HG03066 (cell line): ENCODE results near the gene MXRA8.
"Not testable (repeated sequence)": the region's sequence is repeated elsewhere in the genome, so short reads cannot be mapped to it uniquely, and the experiment has no call there.

Source experiments
- ATAC-seq: cut with Tn5 transposase; IDR thresholded peaks from one replicate; pipeline ENCODE4 v1.9.1; 2021; ENCODE audit warnings: low read depth; ENCODE audit not compliant: unreplicated experiment

Gene MXRA8

DNA sequence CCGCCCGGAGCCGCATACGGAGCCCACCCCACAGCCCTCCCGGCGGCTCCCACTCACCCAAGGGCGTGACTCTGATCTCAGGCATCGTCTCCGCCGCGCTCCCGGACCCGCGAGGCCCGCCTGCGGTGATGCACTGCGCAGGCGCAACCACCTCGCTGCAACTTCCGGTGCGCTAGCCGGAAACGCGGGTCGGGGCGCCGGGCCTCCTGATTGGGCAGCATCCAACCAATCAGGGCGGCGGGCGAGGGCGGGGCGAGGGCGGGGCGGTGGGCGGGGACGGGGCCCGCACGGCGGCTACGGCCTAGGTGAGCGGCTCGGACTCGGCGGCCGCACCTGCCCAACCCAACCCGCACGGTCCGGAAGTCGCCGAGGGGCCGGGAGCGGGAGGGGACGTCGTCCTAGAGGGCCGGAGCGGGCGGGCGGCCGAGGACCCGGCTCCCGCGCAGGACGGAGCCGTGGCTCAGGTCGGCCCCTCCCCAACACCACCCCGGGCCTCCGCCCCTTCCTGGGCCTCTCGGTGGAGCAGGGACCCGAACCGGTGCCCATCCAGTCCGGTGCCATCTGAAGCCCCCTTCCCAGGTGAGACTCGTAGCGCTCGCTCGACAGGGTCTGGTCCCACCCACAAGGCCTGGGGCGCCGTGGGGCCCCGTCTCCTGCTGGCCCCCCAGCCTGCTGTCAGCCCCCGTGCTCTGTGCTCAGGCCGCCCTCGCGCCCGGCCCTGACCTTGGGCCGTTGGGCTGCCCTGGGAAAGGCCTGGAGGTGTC, 33.6 kb downstream of the MXRA8 start, which contains the start of the genes CPTP and INTS11:
CPTP (plus strand) TSS at position 279 of the 764 bp plus-strand sequence. CDS start 2,109 bp downstream, outside the sequence.
INTS11 (minus strand) TSS at position 137 of the 764 bp plus-strand sequence; CDS start at position 85, 52 bp downstream.
- ATAC-seq: peak; percentile 70

DNA sequence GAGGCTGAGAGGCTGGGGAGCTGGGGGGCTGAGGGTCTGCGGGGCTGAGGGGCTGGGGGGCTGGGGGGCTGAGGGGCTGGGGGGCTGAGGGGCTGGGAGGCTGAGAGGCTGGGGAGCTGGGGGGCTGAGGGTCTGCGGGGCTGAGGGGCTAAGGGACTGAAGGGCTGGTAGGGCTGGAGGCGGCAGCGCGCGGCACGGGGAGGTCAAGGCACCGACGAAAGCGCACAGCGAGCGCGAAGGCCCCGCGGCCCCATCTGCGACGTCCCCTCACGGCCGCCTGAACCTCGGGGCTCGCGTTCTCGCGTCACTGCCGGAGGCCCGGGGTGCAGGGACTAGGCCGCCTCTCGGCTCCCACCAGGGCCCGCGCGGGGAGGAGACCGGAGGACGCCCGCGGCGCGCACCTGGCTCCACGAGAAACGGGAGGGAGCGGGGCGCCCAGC, 34.3 kb downstream of the MXRA8 start:
- no peak for ATAC-seq

DNA sequence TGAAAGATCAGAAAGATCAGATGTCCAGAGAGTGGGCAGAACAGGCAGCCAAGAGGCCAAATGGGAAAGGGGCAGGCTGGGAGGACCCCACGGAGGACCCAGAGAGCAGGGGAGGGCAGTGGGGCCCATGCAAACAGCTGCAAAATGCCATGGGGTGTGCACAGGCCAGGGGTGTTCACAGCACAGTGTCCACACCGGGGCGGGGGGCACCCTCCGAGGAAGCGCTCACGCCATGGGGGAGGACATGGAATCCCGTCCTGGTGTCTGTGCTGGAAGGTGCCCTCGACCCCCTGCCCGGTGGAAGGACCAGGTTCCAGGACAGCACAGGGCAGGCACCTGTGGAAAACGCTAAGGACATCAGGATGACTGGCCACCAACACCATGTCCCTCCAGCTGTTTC, 35.4 kb downstream of the MXRA8 start:
- ATAC-seq: no peak

DNA sequence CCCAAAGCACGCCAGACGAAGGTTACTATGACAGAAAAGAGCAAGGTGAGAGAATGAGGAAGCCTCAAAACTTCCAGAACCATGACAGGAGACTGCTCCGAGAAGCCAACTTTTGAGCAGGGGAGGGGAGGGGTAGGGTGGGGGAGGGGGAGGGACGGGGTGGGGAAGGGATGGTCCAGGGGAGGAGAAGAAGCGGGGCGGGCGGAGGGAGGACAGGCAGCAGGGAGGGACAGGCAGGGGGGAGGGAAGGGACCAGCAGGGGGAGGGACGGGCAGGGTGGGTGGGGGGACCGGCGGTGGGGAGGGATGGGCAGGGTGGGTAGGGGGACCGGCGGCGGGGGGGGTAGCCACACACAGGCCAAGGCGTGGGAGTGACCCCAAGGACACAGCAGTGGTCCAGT, 35.9 kb downstream of the MXRA8 start:
- ATAC-seq: no peak

DNA sequence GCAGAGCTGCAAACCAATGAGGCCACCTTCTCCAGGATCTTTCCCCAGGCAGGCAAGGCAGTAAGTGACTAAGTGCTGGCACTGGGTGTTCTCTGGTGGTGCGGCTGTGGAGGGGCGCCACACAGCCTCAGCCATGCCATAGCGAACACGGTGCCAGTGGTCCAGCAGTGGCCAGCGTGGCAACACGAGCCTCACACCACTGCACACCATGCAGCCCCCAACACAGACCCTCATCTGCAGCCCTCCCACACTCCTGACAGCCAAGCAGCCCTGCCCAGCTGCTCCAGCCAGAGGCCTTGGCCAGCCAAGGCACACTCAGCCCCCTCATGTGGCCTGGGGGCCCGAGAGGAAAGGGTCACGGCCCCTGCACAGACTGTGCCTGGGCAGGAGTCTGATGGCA, 36.9 kb downstream of the MXRA8 start:
- ATAC-seq: no peak

DNA sequence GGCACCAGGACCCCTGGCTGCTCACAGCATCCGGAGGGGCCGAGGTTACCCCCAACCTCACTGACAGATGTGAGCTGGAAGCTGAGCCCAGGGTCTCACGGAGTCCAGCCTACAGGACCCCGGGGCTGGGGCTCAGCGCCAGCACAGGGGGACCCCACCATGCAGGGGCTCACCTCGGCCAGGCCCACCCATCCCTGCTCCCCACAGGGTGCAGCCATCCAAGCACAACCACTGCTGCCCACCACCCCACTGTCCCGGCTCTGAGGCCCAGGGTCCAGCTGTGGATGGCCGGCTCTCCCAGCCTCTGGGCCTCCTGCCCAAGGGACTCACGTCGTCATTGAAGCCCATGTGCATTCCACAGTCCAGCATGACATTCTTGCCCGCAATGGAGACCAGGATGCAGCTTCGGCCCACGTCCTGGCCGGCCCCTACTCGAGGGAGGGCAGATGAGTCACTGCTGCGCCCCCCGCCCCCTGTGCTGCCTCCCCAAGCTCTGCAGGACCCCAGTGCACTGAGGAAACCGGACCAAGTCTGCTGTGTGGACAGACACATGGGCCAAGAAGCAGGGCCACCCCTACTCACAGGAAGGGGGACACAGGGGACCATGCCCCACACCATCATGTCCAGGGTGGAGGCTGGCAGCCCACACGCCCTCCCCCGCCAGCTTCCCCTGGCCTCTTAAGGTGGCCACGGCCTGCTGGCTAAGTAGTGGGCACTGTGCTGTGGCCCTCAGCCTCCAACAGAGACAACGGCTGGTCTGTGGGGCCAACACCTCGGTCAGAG, 37.5 kb downstream of the MXRA8 start:
- ATAC-seq: no peak

DNA sequence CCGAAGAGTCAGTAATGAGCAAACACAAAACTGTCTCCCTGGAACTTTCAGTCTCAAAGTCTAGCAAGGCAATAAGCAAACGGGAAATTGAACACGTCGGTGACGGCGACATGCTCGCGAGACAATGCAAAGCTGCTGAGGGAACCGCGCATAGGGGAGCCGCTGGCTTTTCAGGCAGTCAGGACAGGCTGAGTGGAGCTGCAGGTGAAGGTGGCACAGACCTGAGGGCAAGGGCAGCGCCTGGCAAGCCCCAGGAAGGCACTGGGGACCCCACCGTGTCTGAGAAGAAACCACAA, 38.8 kb downstream of the MXRA8 start:
- no peak for ATAC-seq

DNA sequence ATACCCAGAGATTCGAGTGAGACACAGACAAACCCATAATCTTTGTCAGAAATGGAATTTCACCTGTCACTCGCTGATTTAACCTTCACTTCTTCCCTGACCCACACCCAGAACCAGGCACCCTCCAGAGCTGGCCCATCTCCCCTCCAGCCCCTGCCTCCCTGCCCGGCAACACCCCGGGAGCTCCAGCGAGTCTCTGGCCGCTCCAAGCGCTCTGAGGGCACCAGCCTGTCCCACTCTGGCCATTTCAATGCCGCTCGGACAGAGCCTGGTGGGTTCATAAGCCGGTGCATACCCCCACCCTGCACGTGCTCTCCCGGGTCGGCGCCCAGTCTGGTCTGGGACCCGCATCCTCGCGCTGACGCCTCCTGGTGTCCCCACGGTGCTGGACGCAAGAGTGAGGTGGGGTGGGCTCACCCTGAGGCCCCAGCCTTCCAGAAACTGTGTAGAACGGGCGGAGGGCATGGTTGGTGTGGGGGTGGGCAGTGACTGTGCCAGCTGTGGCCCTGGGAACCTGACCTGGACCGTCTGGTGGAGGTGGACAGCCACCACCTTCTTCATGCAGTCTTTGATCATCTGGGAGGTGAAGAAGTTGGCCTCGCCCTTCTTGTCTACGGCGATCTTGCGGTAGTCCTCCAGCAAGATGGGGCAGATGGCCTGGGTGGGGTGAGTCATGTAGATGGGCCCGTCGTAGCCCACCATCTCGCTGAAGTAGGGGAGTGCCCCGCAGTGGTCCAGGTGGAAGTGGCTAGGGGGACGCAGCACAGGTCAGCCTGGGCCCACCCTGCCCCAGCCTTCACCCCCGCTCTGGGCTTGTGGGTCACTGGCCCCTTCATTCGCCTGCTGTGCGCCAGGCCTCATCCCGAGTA, 39.3 kb downstream of the MXRA8 start:
- ATAC-seq: no peak

DNA sequence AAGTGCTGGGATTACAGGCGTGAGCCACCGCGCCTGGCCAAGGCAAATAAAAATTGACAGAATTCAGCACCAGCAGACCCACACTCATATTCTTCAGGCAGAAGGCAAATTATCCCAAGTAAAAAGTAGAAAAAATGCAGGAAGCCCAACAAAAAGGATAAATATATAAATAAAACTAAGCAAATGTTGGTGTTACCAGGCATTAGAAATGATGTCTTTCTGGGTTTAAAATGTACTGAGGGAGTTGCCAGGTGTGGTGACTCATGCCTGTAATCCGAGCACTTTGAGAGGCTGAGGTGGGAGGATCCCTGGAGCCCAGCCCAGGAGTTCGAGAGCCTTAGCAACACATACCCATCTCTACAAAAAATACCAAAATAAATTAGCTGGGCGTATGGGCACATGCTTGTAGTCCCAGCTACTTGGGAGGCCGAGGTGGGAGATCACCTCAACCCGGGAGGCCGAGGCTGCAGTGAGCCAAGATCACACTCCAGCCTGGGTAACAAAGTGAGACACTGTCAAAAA, 40.2 kb downstream of the MXRA8 start:
- no peak for ATAC-seq

DNA sequence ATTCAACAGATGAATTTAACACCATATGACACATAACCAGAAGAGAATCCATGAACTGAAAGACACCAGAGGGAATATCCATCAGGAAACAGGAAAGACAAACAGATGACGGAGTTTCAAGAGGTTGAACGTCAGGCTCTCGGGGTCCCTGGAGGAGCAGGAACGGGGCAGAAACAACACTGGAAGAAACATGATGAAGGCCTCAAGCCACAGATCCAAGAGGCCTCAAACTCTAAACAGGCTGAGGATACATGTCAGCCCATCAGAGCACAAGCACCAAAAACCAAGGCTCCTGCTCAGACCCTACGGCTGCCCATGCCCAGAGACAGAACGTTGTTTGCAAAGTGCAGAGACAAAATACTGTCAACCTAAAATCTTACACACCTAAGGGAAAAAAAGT, 40.9 kb downstream of the MXRA8 start:
- no peak for ATAC-seq

DNA sequence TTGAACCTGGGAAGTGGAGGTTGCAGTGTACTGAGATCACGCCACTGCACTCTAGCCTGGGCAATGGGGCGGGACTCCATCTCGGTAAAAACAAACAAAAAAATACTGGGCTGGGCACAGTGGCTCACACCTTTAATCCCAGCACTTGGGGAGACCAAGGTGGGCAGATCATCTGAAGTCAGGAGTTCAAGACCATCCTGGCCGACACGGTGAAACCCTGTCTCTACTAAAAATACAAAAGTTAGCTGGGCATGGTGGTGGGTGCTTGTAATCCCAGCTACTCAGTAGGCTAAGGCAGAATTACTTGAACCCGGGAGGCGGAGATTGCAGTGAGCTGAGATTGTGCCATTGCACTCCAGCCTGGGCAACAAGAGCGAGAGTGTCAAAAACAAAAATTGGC, 42.2 kb downstream of the MXRA8 start:
- ATAC-seq: not testable (repeated sequence)

DNA sequence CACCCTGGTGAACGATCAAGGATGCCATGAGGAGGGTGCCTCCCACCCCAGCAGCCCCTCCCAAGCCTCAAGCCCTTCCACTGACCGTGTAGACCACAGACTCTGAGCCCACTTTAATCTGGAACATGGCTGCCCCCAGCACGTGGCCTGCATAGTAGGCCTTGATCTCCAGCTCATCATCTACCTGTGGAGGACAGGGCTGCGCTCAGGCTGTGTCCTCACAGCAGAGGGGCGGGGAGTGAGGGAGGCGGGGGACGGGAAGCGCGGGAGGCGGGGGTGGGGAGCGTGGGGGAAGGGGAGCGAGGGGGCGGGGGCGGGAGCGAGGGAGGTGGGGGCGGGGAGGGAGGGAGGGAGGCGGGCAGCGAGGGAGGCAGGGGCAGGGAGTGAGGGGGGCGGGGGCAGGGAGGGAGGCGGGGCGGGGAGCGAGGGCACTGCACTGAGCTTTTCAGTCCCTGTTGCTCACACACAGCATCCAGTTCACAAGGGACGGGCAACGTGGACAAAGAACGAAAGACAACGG, 42.9 kb downstream of the MXRA8 start:
- ATAC-seq: no peak

DNA sequence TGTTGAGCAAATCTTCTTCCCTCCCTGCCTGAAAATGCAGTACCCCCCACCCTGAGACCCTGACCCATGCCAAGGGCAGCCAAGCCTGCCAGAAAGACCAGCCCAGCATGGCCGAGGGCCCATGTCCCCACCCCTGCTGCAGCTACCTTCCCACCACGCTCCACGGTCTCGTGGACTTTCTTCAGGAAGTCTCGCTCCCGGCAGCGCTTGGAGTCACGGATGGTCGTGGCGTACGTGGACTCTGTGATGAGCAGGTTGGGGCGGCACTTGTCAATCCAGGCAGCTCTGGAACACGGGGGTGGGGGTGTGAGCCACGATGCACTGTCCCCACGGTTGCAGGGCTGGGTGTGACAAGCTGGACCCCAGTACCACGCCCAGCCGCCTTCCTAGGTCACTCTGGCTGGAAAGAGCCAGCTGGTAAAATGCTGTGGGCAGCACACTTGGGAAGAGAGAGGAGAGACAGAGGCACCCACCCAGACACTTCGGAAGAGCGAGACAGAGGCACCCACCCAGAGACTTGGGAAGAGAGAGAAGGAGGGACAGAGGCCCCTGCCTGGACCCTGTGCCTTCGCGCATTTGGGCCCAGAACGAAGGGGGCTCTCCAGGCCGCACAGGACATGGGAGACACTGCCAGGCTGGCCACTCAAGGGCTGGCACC, 43.5 kb downstream of the MXRA8 start:
- ATAC-seq: no peak

DNA sequence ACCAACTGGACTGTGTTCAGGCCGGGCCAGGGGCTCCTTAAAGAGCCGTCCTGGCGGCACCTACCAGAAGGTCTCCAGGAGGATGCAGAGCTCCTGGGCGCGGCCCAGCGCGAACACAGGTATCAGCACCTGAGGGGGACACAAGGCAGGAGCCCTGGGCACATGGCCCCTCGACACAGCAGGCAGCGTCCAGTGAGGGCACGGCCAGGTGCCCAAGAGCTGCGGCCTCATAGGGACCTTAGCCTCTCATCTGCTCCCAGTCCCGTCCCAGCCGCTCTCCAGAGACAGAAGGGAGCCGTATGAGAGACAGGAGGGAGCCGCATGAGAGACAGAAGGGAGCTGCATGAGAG, 44.1 kb downstream of the MXRA8 start:
- ATAC-seq: no peak

DNA sequence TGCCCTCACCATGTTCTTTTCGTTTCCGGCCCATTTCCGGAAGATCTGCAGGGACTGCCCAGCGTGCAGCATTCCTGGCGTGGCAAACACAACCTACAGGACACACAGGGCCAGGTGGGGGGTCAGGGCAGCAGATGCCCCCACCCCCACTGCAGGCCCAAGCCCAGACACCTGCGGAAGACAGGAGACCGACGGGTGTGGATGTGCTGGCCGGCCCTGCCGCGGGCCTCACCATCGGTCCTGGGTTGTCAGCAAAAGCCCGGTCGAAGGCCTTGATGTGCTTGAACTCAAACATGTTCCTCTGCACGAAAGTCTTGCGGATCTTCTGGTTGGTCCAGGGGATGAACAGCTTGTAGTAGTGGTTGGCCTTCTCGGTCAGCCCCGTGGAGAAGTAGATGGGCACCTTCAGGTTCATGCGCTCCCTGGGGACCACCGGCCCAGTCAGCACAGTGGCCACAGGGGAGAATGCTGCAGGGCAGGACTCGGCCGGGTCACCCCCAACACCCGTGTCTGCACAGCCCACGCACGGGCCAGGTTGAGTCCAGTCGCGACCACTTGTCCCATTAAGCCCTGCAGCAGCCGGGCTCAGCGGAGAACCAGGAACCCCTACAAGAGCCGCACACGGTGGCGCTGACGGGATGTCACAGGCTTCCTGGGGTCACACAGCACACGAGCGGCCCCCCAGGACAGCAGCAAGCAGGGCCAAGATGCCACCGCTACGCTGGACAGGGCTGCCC, 44.7 kb downstream of the MXRA8 start:
- ATAC-seq: no peak

DNA sequence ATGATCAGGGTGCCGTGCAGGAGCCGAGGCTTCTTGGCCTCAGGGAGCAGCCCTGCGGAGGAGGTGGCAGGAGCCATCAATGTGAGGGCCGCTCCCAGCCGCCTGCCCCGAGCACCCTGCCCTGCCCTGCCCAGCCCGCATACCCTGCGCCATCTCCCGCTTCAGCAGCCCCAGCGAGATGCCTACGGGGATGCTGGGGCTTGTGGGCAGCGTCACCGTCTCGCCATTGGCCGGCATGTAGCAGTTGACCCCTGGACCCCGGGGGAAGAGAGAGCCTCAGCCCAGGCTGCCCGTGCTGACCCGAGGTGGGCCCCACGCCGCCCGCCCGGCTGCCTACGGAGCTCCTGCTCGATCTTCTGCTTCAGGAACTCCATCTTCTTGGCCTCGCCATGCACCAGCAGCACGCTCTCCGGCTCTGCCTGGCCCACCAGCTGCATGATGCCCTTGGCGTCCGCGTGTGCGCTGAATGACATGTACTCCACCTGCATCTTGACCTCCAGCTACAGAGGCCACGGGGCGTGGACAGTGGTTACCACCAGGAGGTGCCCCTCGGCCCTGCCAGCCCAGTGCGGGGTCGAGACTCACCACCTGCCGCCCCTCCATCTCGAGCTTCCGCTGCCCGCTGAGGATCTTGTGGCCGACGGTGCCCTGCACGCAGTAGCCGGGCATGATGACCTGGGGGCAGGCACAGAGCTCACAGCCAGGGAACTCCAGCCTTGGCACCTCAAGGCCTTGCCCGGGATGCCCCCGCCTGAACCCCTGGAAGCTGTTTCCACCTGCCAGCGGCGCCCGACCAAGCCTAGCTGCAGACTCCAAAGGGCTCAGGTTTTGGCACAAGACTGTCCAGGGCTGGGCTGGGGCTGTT, 45.7 kb downstream of the MXRA8 start:
- ATAC-seq: no peak

DNA sequence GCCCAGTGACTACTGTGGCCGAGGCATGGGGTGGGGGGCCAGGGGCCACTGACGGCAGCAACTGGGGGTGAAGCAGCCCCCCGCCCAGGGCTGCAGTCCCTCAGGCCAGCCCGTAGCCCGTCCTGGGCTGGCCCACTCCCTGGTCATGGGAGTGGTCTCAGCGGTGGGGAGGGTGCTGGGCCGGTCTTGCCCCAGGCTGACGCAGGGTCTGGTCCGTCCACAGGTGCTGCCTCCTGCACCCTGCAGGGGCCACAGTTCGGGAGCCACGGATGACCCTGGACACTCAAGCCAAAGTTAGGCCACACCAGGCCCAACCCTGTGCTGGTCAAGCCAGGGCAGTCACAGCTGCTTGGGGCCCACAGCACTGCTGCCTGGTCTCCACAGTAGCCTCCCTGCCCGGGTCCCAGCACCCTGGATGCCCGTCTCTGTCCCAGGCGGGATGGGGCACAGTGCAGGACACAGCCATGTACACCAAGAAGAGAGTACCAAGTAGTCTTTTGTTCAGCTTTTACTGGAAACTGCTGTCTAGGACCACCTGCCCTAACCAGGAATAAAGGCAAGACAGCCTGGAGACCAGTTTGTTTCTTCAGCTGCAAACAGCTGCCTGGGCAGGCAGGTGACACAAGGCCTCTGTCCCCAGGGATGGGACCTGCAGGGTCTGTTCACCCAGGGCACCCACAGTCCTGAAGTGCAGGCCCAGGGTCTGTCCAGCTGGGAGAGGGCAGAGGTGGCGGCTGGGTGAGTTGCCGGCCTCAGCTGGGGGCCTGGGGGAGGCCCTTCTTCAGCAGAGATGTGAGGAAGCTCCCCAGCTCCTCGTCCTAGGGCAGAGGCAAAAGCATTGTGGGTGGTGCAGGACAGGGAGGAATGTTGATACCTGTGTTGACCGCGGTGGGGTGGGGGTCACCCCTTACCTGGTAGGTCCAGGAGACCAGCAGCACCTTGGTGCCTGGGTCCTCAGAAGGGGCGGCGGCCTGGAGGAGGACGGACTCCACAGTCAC, 46.9 kb downstream of the MXRA8 start:
- no peak for ATAC-seq
